Measurements from ENCODE around the gene FOXN3.

GRCh38 chr14:89332031-89332430 lies 85.0 kb downstream of the FOXN3 start:
- no peak for TF ChIP-seq POLR2A (IDR thresholded peaks at IDR 0.05; ENCODE audit: low read length)
- no peak for TF ChIP-seq GATA1 (IDR thresholded peaks at IDR 0.05; ENCODE audit: low read depth, low read length)

Data from erythroblast (primary cell).